ENCODE data around the gene DAZL. TPM values are rescaled to one million over a fixed set of nuclear protein-coding genes. Genes with fewer than 3 reads are reported as not detected.

Gene DAZL
- total RNA-seq, 1 experiment from 2014 or later: not detected

DNA sequence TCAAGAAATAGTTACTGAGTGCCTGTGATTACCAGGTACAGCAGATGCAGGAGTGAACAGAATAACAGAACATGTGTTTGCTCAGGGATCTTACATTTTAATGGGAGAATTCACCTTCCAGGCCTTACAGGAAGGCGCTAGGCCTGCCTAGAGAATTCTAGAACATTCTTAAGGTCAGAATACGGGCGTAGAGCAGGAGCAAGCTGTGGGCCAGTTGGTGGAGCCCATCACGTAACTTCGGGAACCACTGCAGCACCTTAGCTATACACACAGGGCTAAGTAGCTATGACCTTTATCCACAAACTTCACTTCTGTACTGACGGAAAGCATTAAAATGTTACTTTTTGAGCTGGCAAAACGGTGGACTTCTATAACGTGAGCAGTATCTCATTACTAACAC is 743 bp upstream of the DAZL start:
- TF ChIP-seq, protein P1, sequence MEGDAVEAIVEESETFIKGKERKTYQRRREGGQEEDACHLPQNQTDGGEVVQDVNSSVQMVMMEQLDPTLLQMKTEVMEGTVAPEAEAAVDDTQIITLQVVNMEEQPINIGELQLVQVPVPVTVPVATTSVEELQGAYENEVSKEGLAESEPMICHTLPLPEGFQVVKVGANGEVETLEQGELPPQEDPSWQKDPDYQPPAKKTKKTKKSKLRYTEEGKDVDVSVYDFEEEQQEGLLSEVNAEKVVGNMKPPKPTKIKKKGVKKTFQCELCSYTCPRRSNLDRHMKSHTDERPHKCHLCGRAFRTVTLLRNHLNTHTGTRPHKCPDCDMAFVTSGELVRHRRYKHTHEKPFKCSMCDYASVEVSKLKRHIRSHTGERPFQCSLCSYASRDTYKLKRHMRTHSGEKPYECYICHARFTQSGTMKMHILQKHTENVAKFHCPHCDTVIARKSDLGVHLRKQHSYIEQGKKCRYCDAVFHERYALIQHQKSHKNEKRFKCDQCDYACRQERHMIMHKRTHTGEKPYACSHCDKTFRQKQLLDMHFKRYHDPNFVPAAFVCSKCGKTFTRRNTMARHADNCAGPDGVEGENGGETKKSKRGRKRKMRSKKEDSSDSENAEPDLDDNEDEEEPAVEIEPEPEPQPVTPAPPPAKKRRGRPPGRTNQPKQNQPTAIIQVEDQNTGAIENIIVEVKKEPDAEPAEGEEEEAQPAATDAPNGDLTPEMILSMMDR (IDR thresholded peaks at IDR 0.05): no peak
- TF ChIP-seq SIN3A (IDR thresholded peaks at IDR 0.05; ENCODE audit: borderline replicate concordance, insufficient read depth, low read depth, low read length): no peak
- TF ChIP-seq, protein P2, sequence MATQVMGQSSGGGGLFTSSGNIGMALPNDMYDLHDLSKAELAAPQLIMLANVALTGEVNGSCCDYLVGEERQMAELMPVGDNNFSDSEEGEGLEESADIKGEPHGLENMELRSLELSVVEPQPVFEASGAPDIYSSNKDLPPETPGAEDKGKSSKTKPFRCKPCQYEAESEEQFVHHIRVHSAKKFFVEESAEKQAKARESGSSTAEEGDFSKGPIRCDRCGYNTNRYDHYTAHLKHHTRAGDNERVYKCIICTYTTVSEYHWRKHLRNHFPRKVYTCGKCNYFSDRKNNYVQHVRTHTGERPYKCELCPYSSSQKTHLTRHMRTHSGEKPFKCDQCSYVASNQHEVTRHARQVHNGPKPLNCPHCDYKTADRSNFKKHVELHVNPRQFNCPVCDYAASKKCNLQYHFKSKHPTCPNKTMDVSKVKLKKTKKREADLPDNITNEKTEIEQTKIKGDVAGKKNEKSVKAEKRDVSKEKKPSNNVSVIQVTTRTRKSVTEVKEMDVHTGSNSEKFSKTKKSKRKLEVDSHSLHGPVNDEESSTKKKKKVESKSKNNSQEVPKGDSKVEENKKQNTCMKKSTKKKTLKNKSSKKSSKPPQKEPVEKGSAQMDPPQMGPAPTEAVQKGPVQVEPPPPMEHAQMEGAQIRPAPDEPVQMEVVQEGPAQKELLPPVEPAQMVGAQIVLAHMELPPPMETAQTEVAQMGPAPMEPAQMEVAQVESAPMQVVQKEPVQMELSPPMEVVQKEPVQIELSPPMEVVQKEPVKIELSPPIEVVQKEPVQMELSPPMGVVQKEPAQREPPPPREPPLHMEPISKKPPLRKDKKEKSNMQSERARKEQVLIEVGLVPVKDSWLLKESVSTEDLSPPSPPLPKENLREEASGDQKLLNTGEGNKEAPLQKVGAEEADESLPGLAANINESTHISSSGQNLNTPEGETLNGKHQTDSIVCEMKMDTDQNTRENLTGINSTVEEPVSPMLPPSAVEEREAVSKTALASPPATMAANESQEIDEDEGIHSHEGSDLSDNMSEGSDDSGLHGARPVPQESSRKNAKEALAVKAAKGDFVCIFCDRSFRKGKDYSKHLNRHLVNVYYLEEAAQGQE (IDR thresholded peaks at IDR 0.05; ENCODE audit: insufficient read depth in 1 of 2, low read depth in 2 of 2, low read length in 1 of 2): no peak
- no peak for TF ChIP-seq TCF7L2 (IDR thresholded peaks at IDR 0.05; ENCODE audit: low read depth, low read length)
- no peak for TF ChIP-seq POLR2AphosphoS5 (IDR thresholded peaks at IDR 0.05; ENCODE audit: low read depth, low read length)
- H3K9me3 ChIP-seq (ENCODE audit: control insufficient read depth, insufficient read depth, low read depth, low read length): no peaks in the 10 kb centered on the region
- no peaks in the 10 kb centered on the region for H3K27me3 ChIP-seq (ENCODE audit: control insufficient read depth, insufficient read depth, low read length)
- ATAC-seq (no peak), DNase-seq (ENCODE audit: low read depth, low spot score) (no peak)
- intact Hi-C loops (cut with micrococcal nuclease; ENCODE audit: unreplicated experiment) (loop anchor here (10.0 kb wide), 2 partner anchors 279 to 429 kb away; partner anchors contain the start of gene PLCL2), in situ Hi-C loops (cut with HindIII; ENCODE audit: low pct_unique_long_range_greater_than_20kb, low sequenced_read_pairs) (no loop called here)
- ChIA-PET CTCF (no interaction called here), POLR2A (no interaction called here)
- H3K36me3 ChIP-seq (ENCODE audit: control insufficient read depth, insufficient read depth, low read length): no peaks in the 10 kb centered on the region
- no TSS peak for BruUV-seq (replicated peaks)
- no peak overlapping the region for H3K27ac ChIP-seq (ENCODE audit: low read length)
- H3K4me3 ChIP-seq (ENCODE audit: low read depth in 2 of 2, low read length in 2 of 2): no peak overlapping the region
- H3K4me1 ChIP-seq (ENCODE audit: control insufficient read depth, insufficient read depth, low read length): no peaks in the 10 kb centered on the region

DNA sequence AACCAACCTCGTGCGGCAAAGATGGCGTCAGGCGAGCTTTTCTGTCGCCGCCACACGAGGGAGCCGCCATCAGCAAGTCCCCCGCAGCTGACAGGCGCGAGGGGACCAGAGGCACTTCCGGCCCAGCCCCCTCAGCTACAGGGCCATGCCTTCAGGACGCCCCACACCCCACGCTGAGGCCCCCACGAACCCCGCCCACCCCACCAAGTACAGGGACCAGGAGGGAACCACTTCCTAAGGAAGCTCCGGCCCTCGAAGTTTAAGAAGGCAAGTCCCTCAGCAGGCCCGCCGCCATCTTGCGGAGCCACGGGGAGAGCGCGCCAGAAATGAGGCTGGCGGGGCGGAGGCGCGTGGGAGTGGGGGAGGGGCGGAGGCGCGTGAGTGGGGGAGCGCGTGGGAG is 790 bp downstream of the DAZL start:
- ChIA-PET CTCF (no interaction called here), POLR2A (no interaction called here)
- no peak for ATAC-seq
- no peaks in the 10 kb centered on the region for H3K9me3 ChIP-seq (ENCODE audit: control insufficient read depth, insufficient read depth, low read depth, low read length)
- TF ChIP-seq, protein P1 (IDR thresholded peaks at IDR 0.05): 0 out of 2 replicates have a peak, but pooled peaks have one; percentile 5
- TF ChIP-seq, protein P2 (IDR thresholded peaks at IDR 0.05; ENCODE audit: insufficient read depth in 1 of 2, low read depth in 2 of 2, low read length in 1 of 2): no peak
- H3K4me3 ChIP-seq (ENCODE audit: low read depth in 2 of 2, low read length in 2 of 2): no peak overlapping the region
- intact Hi-C loops (cut with micrococcal nuclease; ENCODE audit: unreplicated experiment): loop anchor here (5.0 to 10.0 kb wide), 3 partner anchors 280 to 808 kb away; partner anchors contain the start of gene PLCL2
- no peak for DNase-seq (ENCODE audit: low read depth, low spot score)
- H3K36me3 ChIP-seq (ENCODE audit: control insufficient read depth, insufficient read depth, low read length): no peaks in the 10 kb centered on the region
- no peak overlapping the region for H3K27ac ChIP-seq (ENCODE audit: low read length)
- H3K27me3 ChIP-seq (ENCODE audit: control insufficient read depth, insufficient read depth, low read length): no peaks in the 10 kb centered on the region
- in situ Hi-C loops (cut with HindIII; ENCODE audit: low pct_unique_long_range_greater_than_20kb, low sequenced_read_pairs): no loop called here
- H3K4me1 ChIP-seq (ENCODE audit: control insufficient read depth, insufficient read depth, low read length): no peaks in the 10 kb centered on the region
- BruUV-seq (replicated peaks): no TSS peak

Measured in Panc1 (cell line).